Left lung (tissue), 10 donors: ENCODE data around the gene GPM6B. TPM values are rescaled to one million over a fixed set of nuclear protein-coding genes. Genes with fewer than 3 reads are reported as not detected.

Source experiments
- ATAC-seq: fragments of 200-7000 bp; cut with Tn5 transposase; one replicate; pipeline ENCODE4 v1.9.1; 2020; ENCODE audit warnings: moderate library complexity
- DNase-seq, 4 donors: peaks; one replicate each; pipeline ENCODE4 v3.0.0-alpha.2; 2013 to 2020
- H3K27ac ChIP-seq, 2 donors: fragments of 200-600 bp; sonication (generic) in 1 of 2; one replicate each; pipeline versions ENCODE4 v1.5.0 to v1.8.0; 2020 to 2021
- H3K27me3 ChIP-seq, 2 donors: fragments of 200-600 bp; sonication (generic) in 1 of 2; one replicate each; pipeline versions ENCODE4 v1.5.0 to v1.8.0; 2020 to 2021
- H3K36me3 ChIP-seq, 2 donors: fragments of 200-600 bp; sonication (generic) in 1 of 2; one replicate each; pipeline versions ENCODE4 v1.5.0 to v1.8.0; 2020 to 2021
- H3K4me1 ChIP-seq, 2 donors: fragments of 200-600 bp; one replicate each; pipeline ENCODE4 v1.8.0; 2021
- H3K4me3 ChIP-seq, 2 donors: fragments of 200-600 bp; sonication (generic) in 1 of 2; one replicate each; pipeline versions ENCODE4 v1.5.0 to v1.8.0; 2020 to 2021; ENCODE audit warnings: mild to moderate bottlenecking in 1 of 2
- H3K9me3 ChIP-seq, 2 donors: fragments of 200-600 bp; sonication (generic) in 1 of 2; one replicate each; pipeline versions ENCODE4 v1.5.0 to v1.8.0; 2020 to 2021
- CTCF ChIP-seq, 2 donors: fragments of 200-600 bp; sonication (generic) in 1 of 2; IDR thresholded peaks; one replicate each; pipeline versions ENCODE4 v1.5.0 to v1.8.0; 2021; ENCODE audit warnings: antibody characterized with exemption in 2 of 2
- intact Hi-C, 2 donors: fragments of 100-400 bp; cut with DNase I; formaldehyde crosslinking; loops; one replicate each; pipeline versions ENCODE4 v1.11.2 to v1.14.2; 2022
- polyA plus RNA-seq, 6 donors: library from polyadenylated mRNA; unstranded; fragments of 120-200 nt; gene quantifications; one replicate each; pipeline ENCODE4 v1.2.1, GENCODE V29; 2013; ENCODE audit not compliant: insufficient read length in 6 of 6
- total RNA-seq, 2 donors: library from RNA; stranded (reverse); fragmentation: NEBNext Ultra II Directional; extraction: Animal tissue kit (Norgen Biotek cat#: 25700); gene quantifications; one replicate each; pipeline ENCODE4 v1.2.1, GENCODE V29; 2021
- donor health status: DM: no; HTN: yes; CAD: no.
- donor health status: DM: no; HTN: no; CAD: no.

Gene GPM6B
- total and polyA plus RNA-seq, 8 donors = 7.0 to 37.2 (median 31.3) TPM

GRCh38 chrX:13827298-13828090, 10.6 kb upstream of the GPM6B start:
- ATAC-seq (no peak), DNase-seq (no peak)
- H3K36me3 ChIP-seq = no peaks in the 10 kb centered on the region
- H3K9me3 ChIP-seq = no peaks in the 10 kb centered on the region
- TF ChIP-seq CTCF (IDR thresholded peaks at IDR 0.05) = no peak
- H3K27me3 ChIP-seq = no peaks in the 10 kb centered on the region
- H3K4me1 ChIP-seq = no peaks in the 10 kb centered on the region
- H3K4me3 ChIP-seq = no peak overlapping the region
- no peak overlapping the region for H3K27ac ChIP-seq
- intact Hi-C loops = no loop called here

GRCh38 chrX:13826770-13827169, 9.9 kb upstream of the GPM6B start:
- Histone ChIP-seq H3K27ac (no peak overlapping the region), H3K27me3 (no peaks in the 10 kb centered on the region), H3K4me3 (no peak overlapping the region), H3K9me3 (no peaks in the 10 kb centered on the region), H3K36me3 (no peaks in the 10 kb centered on the region), H3K4me1 (no peaks in the 10 kb centered on the region)
- DNase-seq (no peak), ATAC-seq (no peak)
- intact Hi-C loops = no loop called here
- TF ChIP-seq CTCF (IDR thresholded peaks at IDR 0.05) = no peak

- Histone ChIP-seq H3K4me3 (no peak overlapping the region), H3K36me3 (no peaks in the 10 kb centered on the region), H3K9me3 (no peaks in the 10 kb centered on the region), H3K27ac (no peak overlapping the region), H3K27me3 (peaks cover 0 to 7% of the 10 kb centered on the region in 2 donors), H3K4me1 (no peaks in the 10 kb centered on the region)
- intact Hi-C loops = no loop called here
- no peak for TF ChIP-seq CTCF (IDR thresholded peaks at IDR 0.05)
- DNase-seq = no peak
- ATAC-seq = no peak
These were observed 8.4 kb upstream of the GPM6B start for GRCh38 chrX:13825178-13825762.

GRCh38 chrX:13824746-13825145, 7.9 kb upstream of the GPM6B start:
- H3K36me3 ChIP-seq = no peaks in the 10 kb centered on the region
- intact Hi-C loops = no loop called here
- ATAC-seq (no peak), DNase-seq (no peak)
- H3K9me3 ChIP-seq = no peaks in the 10 kb centered on the region
- H3K4me1 ChIP-seq = no peaks in the 10 kb centered on the region
- peaks cover 0 to 11% of the 10 kb centered on the region in 2 donors for H3K27me3 ChIP-seq
- no peak overlapping the region for H3K27ac ChIP-seq
- TF ChIP-seq CTCF (IDR thresholded peaks at IDR 0.05) = no peak
- no peak overlapping the region for H3K4me3 ChIP-seq

GRCh38 chrX:13821738-13822137, 4.8 kb upstream of the GPM6B start:
- peaks cover 0 to 11% of the 10 kb centered on the region in 2 donors for H3K27me3 ChIP-seq

More at GRCh38 chrX:13821738-13822137, 4.8 kb upstream of the GPM6B start:
- Histone ChIP-seq H3K9me3 (no peaks in the 10 kb centered on the region), H3K27ac (no peak overlapping the region), H3K36me3 (no peaks in the 10 kb centered on the region), H3K4me3 (no peak overlapping the region), H3K4me1 (no peaks in the 10 kb centered on the region)
- ATAC-seq (no peak), DNase-seq (no peak)
- intact Hi-C loops = no loop called here
- TF ChIP-seq CTCF (IDR thresholded peaks at IDR 0.05) = no peak
